ENCODE results near the gene REEP6.

REEP6 gene

GRCh38 chr19:1466461-1467214 lies 24.3 kb upstream of the REEP6 start:
- H2BK5ac ChIP-seq (ENCODE audit: low read depth, low read length, poor library complexity, severe bottlenecking) = no peak overlapping the region
- no peak overlapping the region for H4K8ac ChIP-seq (ENCODE audit: low read length)
- no peak overlapping the region for H2BK15ac ChIP-seq (ENCODE audit: low read depth, poor library complexity, severe bottlenecking)
- no peak overlapping the region for H4K91ac ChIP-seq (ENCODE audit: low read length)
- peaks cover 16% of the 10 kb centered on the region for H3K79me1 ChIP-seq (replicated peaks; ENCODE audit: low read length, poor library complexity, severe bottlenecking)
- H3K4me3 ChIP-seq (ENCODE audit: insufficient read depth in 1 of 2, low read depth in 1 of 2, low read length in 2 of 2) = no peak overlapping the region
- no peak overlapping the region for H2AFZ ChIP-seq (ENCODE audit: low read depth, low read length)
- H3K23ac ChIP-seq (ENCODE audit: low read length in 2 of 2) = peak overlapping the region in 1 of 2 experiments; percentile 60
- no peaks in the 10 kb centered on the region for H3K9me3 ChIP-seq (ENCODE audit: control insufficient read depth, low read length)
- peaks cover 0 to 17% of the 10 kb centered on the region in 2 experiments for H3K36me3 ChIP-seq (ENCODE audit: control insufficient read depth in 1 of 2, insufficient read depth in 2 of 2, low read depth in 1 of 2, low read length in 2 of 2)
- DNase-seq = no peak
- no peak overlapping the region for H3K14ac ChIP-seq (ENCODE audit: low read length in 2 of 2)
- H3K27ac ChIP-seq (ENCODE audit: low read length, poor library complexity, severe bottlenecking) = no peak overlapping the region
- peaks cover 61% of the 10 kb centered on the region for H3K4me1 ChIP-seq (ENCODE audit: control insufficient read depth, insufficient read depth, low read depth, low read length)
- H3K9ac ChIP-seq (ENCODE audit: low read length) = no peak overlapping the region
- H2AK5ac ChIP-seq (ENCODE audit: low read length, severe bottlenecking) = no peak overlapping the region
- WGBS = 24% methylated on average over 66 of the region's 70 CpGs
- peaks cover 26 to 54% of the 10 kb centered on the region in 2 experiments for H3K27me3 ChIP-seq (ENCODE audit: control insufficient read depth in 1 of 2, insufficient read depth in 1 of 2, low read length in 2 of 2)
- H3K4ac ChIP-seq (ENCODE audit: low read depth in 1 of 2, low read length in 2 of 2) = no peak overlapping the region
- no peak overlapping the region for H2BK12ac ChIP-seq (ENCODE audit: low read length in 2 of 2)
- no peak overlapping the region for H2BK120ac ChIP-seq (ENCODE audit: low read depth, low read length)
- H3K18ac ChIP-seq (ENCODE audit: low read depth in 1 of 2, low read length in 2 of 2) = no peak overlapping the region
- H3K4me2 ChIP-seq (ENCODE audit: low read length, poor library complexity, severe bottlenecking) = no peak overlapping the region

- 5% methylated on average over 28 of the region's 36 CpGs for WGBS
- Histone ChIP-seq H3K4me2 (ENCODE audit: low read length, poor library complexity, severe bottlenecking) (peak overlapping the region; percentile 1), H4K91ac (ENCODE audit: low read length) (no peak overlapping the region), H3K79me1 (replicated peaks; ENCODE audit: low read length, poor library complexity, severe bottlenecking) (peaks cover 18% of the 10 kb centered on the region), H3K27ac (ENCODE audit: low read length, poor library complexity, severe bottlenecking) (no peak overlapping the region), H3K36me3 (ENCODE audit: control insufficient read depth in 1 of 2, insufficient read depth in 2 of 2, low read depth in 1 of 2, low read length in 2 of 2) (peaks cover 0 to 17% of the 10 kb centered on the region in 2 experiments), H2BK15ac (ENCODE audit: low read depth, poor library complexity, severe bottlenecking) (no peak overlapping the region), H3K4me3 (ENCODE audit: insufficient read depth in 1 of 2, low read depth in 1 of 2, low read length in 2 of 2) (no peak overlapping the region), H3K27me3 (ENCODE audit: control insufficient read depth in 1 of 2, insufficient read depth in 1 of 2, low read length in 2 of 2) (peaks cover 31 to 59% of the 10 kb centered on the region in 2 experiments), H4K8ac (ENCODE audit: low read length) (no peak overlapping the region), H2BK12ac (ENCODE audit: low read length in 2 of 2) (no peak overlapping the region), H3K23ac (ENCODE audit: low read length in 2 of 2) (no peak overlapping the region), H3K18ac (ENCODE audit: low read depth in 1 of 2, low read length in 2 of 2) (no peak overlapping the region), H3K4me1 (ENCODE audit: control insufficient read depth, insufficient read depth, low read depth, low read length) (peaks cover 65% of the 10 kb centered on the region), H3K14ac (ENCODE audit: low read length in 2 of 2) (no peak overlapping the region), H2AFZ (ENCODE audit: low read depth, low read length) (no peak overlapping the region), H3K4ac (ENCODE audit: low read depth in 1 of 2, low read length in 2 of 2) (no peak overlapping the region), H2AK5ac (ENCODE audit: low read length, severe bottlenecking) (no peak overlapping the region), H3K9ac (ENCODE audit: low read length) (no peak overlapping the region), H2BK120ac (ENCODE audit: low read depth, low read length) (no peak overlapping the region), H2BK5ac (ENCODE audit: low read depth, low read length, poor library complexity, severe bottlenecking) (no peak overlapping the region), H3K9me3 (ENCODE audit: control insufficient read depth, low read length) (no peaks in the 10 kb centered on the region)
- no peak for DNase-seq
Observed at GRCh38 chr19:1467215-1467489, 23.8 kb upstream of the REEP6 start.

GRCh38 chr19:1467490-1468273 lies 23.3 kb upstream of the REEP6 start:
- Histone ChIP-seq H2BK120ac (ENCODE audit: low read depth, low read length) (no peak overlapping the region), H3K4me3 (ENCODE audit: insufficient read depth in 1 of 2, low read depth in 1 of 2, low read length in 2 of 2) (no peak overlapping the region), H2AK5ac (ENCODE audit: low read length, severe bottlenecking) (no peak overlapping the region), H3K18ac (ENCODE audit: low read depth in 1 of 2, low read length in 2 of 2) (no peak overlapping the region), H3K9ac (ENCODE audit: low read length) (no peak overlapping the region), H2BK12ac (ENCODE audit: low read length in 2 of 2) (no peak overlapping the region), H3K14ac (ENCODE audit: low read length in 2 of 2) (no peak overlapping the region), H3K9me3 (ENCODE audit: control insufficient read depth, low read length) (no peaks in the 10 kb centered on the region), H3K79me1 (replicated peaks; ENCODE audit: low read length, poor library complexity, severe bottlenecking) (peaks cover 21% of the 10 kb centered on the region), H2BK5ac (ENCODE audit: low read depth, low read length, poor library complexity, severe bottlenecking) (no peak overlapping the region), H2AFZ (ENCODE audit: low read depth, low read length) (no peak overlapping the region), H3K23ac (ENCODE audit: low read length in 2 of 2) (no peak overlapping the region), H3K27me3 (ENCODE audit: control insufficient read depth in 1 of 2, insufficient read depth in 1 of 2, low read length in 2 of 2) (peaks cover 36 to 64% of the 10 kb centered on the region in 2 experiments), H4K8ac (ENCODE audit: low read length) (no peak overlapping the region), H2BK15ac (ENCODE audit: low read depth, poor library complexity, severe bottlenecking) (no peak overlapping the region), H3K4ac (ENCODE audit: low read depth in 1 of 2, low read length in 2 of 2) (no peak overlapping the region), H3K27ac (ENCODE audit: low read length, poor library complexity, severe bottlenecking) (no peak overlapping the region), H3K36me3 (ENCODE audit: control insufficient read depth in 1 of 2, insufficient read depth in 2 of 2, low read depth in 1 of 2, low read length in 2 of 2) (peaks cover 0 to 20% of the 10 kb centered on the region in 2 experiments), H3K4me1 (ENCODE audit: control insufficient read depth, insufficient read depth, low read depth, low read length) (peaks cover 70% of the 10 kb centered on the region), H3K4me2 (ENCODE audit: low read length, poor library complexity, severe bottlenecking) (peak overlapping the region; percentile 26), H4K91ac (ENCODE audit: low read length) (no peak overlapping the region)
- WGBS = 13% methylated on average over 73 of the region's 92 CpGs
- DNase-seq = no peak

GRCh38 chr19:1468274-1468820 lies 22.6 kb upstream of the REEP6 start:
- no peak overlapping the region for H3K23ac ChIP-seq (ENCODE audit: low read length in 2 of 2)

More at GRCh38 chr19:1468274-1468820, 22.6 kb upstream of the REEP6 start:
- Histone ChIP-seq H2AFZ (ENCODE audit: low read depth, low read length) (no peak overlapping the region), H3K4me2 (ENCODE audit: low read length, poor library complexity, severe bottlenecking) (no peak overlapping the region), H3K27ac (ENCODE audit: low read length, poor library complexity, severe bottlenecking) (no peak overlapping the region), H4K8ac (ENCODE audit: low read length) (no peak overlapping the region), H3K4ac (ENCODE audit: low read depth in 1 of 2, low read length in 2 of 2) (no peak overlapping the region), H2BK15ac (ENCODE audit: low read depth, poor library complexity, severe bottlenecking) (no peak overlapping the region), H2BK12ac (ENCODE audit: low read length in 2 of 2) (no peak overlapping the region), H2BK5ac (ENCODE audit: low read depth, low read length, poor library complexity, severe bottlenecking) (no peak overlapping the region), H3K14ac (ENCODE audit: low read length in 2 of 2) (no peak overlapping the region), H3K9me3 (ENCODE audit: control insufficient read depth, low read length) (no peaks in the 10 kb centered on the region), H4K91ac (ENCODE audit: low read length) (no peak overlapping the region), H2BK120ac (ENCODE audit: low read depth, low read length) (no peak overlapping the region), H3K79me1 (replicated peaks; ENCODE audit: low read length, poor library complexity, severe bottlenecking) (peaks cover 27% of the 10 kb centered on the region), H3K36me3 (ENCODE audit: control insufficient read depth in 1 of 2, insufficient read depth in 2 of 2, low read depth in 1 of 2, low read length in 2 of 2) (peaks cover 0 to 24% of the 10 kb centered on the region in 2 experiments), H3K9ac (ENCODE audit: low read length) (no peak overlapping the region), H3K27me3 (ENCODE audit: control insufficient read depth in 1 of 2, insufficient read depth in 1 of 2, low read length in 2 of 2) (peaks cover 38 to 71% of the 10 kb centered on the region in 2 experiments), H2AK5ac (ENCODE audit: low read length, severe bottlenecking) (no peak overlapping the region), H3K4me1 (ENCODE audit: control insufficient read depth, insufficient read depth, low read depth, low read length) (peaks cover 72% of the 10 kb centered on the region), H3K18ac (ENCODE audit: low read depth in 1 of 2, low read length in 2 of 2) (no peak overlapping the region), H3K4me3 (ENCODE audit: insufficient read depth in 1 of 2, low read depth in 1 of 2, low read length in 2 of 2) (no peak overlapping the region)
- 37% methylated on average over 38 of the region's 49 CpGs for WGBS
- no peak for DNase-seq
